ENCODE results near the gene WIPF2. TPM values are rescaled to one million over a fixed set of nuclear protein-coding genes. Genes with fewer than 3 reads are reported as not detected.

WIPF2 gene
- total and polyA plus RNA-seq, 4 donors = 10.6 to 34.5 (median 14.9) TPM

- WGBS, 2 donors = 55 to 68% methylated on average over 10 of the region's 10 CpGs
- H3K27ac ChIP-seq (ENCODE audit: low read depth in 1 of 2, low read length in 1 of 2) = peak overlapping the region in 1 of 2 donors; percentile 82
- DNase-seq (peak; percentile 92 to 99 (median 97)), ATAC-seq (ENCODE audit: insufficient read depth, low FRiP score) (no peak)
- no peaks in the 10 kb centered on the region for H3K27me3 ChIP-seq (ENCODE audit: control insufficient read depth in 3 of 3, insufficient read depth in 3 of 3, low read length in 2 of 3)
- no peak overlapping the region for H3K4me3 ChIP-seq
- no peaks in the 10 kb centered on the region for H3K36me3 ChIP-seq (ENCODE audit: control insufficient read depth in 4 of 4, insufficient read depth in 4 of 4, low read length in 4 of 4)
- peak overlapping the region in 1 of 2 donors; percentile 86 for H3K9ac ChIP-seq (ENCODE audit: insufficient read depth in 1 of 2, low read length in 2 of 2)
- H3K4me1 ChIP-seq (ENCODE audit: control insufficient read depth in 5 of 5, insufficient read depth in 5 of 5, low read length in 5 of 5) = peaks cover 20 to 93% (median 58%) of the 10 kb centered on the region in 5 donors
- H3K9me3 ChIP-seq (ENCODE audit: control insufficient read depth in 4 of 4, insufficient read depth in 3 of 4, low read length in 3 of 4) = no peaks in the 10 kb centered on the region
- TF ChIP-seq CTCF (IDR thresholded peaks at IDR 0.05; ENCODE audit: control extremely low read depth, extremely low read depth) = no peak
These were observed 88.1 kb downstream of the WIPF2 start for GRCh38 chr17:40307001-40307730.

- Histone ChIP-seq H3K9ac (ENCODE audit: insufficient read depth in 1 of 2, low read length in 2 of 2) (peak overlapping the region in 1 of 2 donors; percentile 44), H3K27me3 (ENCODE audit: control insufficient read depth in 3 of 3, insufficient read depth in 3 of 3, low read length in 2 of 3) (no peaks in the 10 kb centered on the region), H3K36me3 (ENCODE audit: control insufficient read depth in 4 of 4, insufficient read depth in 4 of 4, low read length in 4 of 4) (no peaks in the 10 kb centered on the region), H3K4me1 (ENCODE audit: control insufficient read depth in 5 of 5, insufficient read depth in 5 of 5, low read length in 5 of 5) (peaks cover 20 to 97% (median 64%) of the 10 kb centered on the region in 5 donors), H3K27ac (ENCODE audit: low read depth in 1 of 2, low read length in 1 of 2) (peak overlapping the region in 1 of 2 donors; percentile 82), H3K9me3 (ENCODE audit: control insufficient read depth in 4 of 4, insufficient read depth in 3 of 4, low read length in 3 of 4) (no peaks in the 10 kb centered on the region), H3K4me3 (no peak overlapping the region)
- 12 to 17% methylated on average over 3 of the region's 3 CpGs for WGBS, 2 donors
- ATAC-seq (ENCODE audit: insufficient read depth, low FRiP score) = peak; percentile 29
- peak; percentile 72 to 89 (median 81) for DNase-seq
- TF ChIP-seq CTCF (IDR thresholded peaks at IDR 0.05; ENCODE audit: control extremely low read depth, extremely low read depth) = no peak
These were observed 88.7 kb downstream of the WIPF2 start for GRCh38 chr17:40307740-40308239.

- 8 to 11% methylated on average over 20 of the region's 20 CpGs for WGBS, 2 donors
- no peaks in the 10 kb centered on the region for H3K36me3 ChIP-seq (ENCODE audit: control insufficient read depth in 4 of 4, insufficient read depth in 4 of 4, low read length in 4 of 4)
- H3K4me1 ChIP-seq (ENCODE audit: control insufficient read depth in 5 of 5, insufficient read depth in 5 of 5, low read length in 5 of 5) = peaks cover 26 to 95% (median 69%) of the 10 kb centered on the region in 5 donors
- no peaks in the 10 kb centered on the region for H3K9me3 ChIP-seq (ENCODE audit: control insufficient read depth in 4 of 4, insufficient read depth in 3 of 4, low read length in 3 of 4)
- H3K9ac ChIP-seq (ENCODE audit: insufficient read depth in 1 of 2, low read length in 2 of 2) = peak within 1 kb of the TSS; percentile 20 to 75
- no peak for TF ChIP-seq CTCF (IDR thresholded peaks at IDR 0.05; ENCODE audit: control extremely low read depth, extremely low read depth)
- no peaks in the 10 kb centered on the region for H3K27me3 ChIP-seq (ENCODE audit: control insufficient read depth in 3 of 3, insufficient read depth in 3 of 3, low read length in 2 of 3)
- DNase-seq (peak; percentile 72 to 85 (median 76)), ATAC-seq (ENCODE audit: insufficient read depth, low FRiP score) (no peak)
- H3K4me3 ChIP-seq = no peak within 1 kb of the TSS
- H3K27ac ChIP-seq (ENCODE audit: low read depth in 1 of 2, low read length in 1 of 2) = peak within 1 kb of the TSS in 1 of 2 donors; percentile 82
These were observed 90.2 kb downstream of the WIPF2 start, which contains the start of gene RARA for GRCh38 chr17:40309031-40309948. Gene RARA (plus strand): TSS chr17:40309180. CDS start chr17:40331219, 22,039 bp downstream.
